Spinal cord (tissue), 10 donors: Measurements from ENCODE around the gene POMT1. TPM values are rescaled to one million over a fixed set of nuclear protein-coding genes. Genes with fewer than 3 reads are reported as not detected.
"Not testable (repeated sequence)": the region's sequence is repeated elsewhere in the genome, so short reads cannot be mapped to it uniquely, and the experiment has no call there.

Source experiments
- DNase-seq, 6 donors: peaks; one replicate each; pipeline versions ENCODE4 v3.0.0 to v3.0.0-alpha.2; 2013 to 2015; ENCODE audit warnings: low spot score in 6 of 6, low read depth in 4 of 6
- H3K27ac ChIP-seq: one replicate; pipeline ENCODE4 v1.5.1; 2013; ENCODE audit warnings: low read depth, low read length, control low read depth
- H3K27me3 ChIP-seq: one replicate; pipeline ENCODE4 v1.6.1; 2013; ENCODE audit warnings: low read length; ENCODE audit not compliant: control insufficient read depth, insufficient read depth
- H3K36me3 ChIP-seq: one replicate; pipeline ENCODE4 v1.6.1; 2013; ENCODE audit warnings: low read length; ENCODE audit not compliant: control insufficient read depth, insufficient read depth
- H3K4me1 ChIP-seq: one replicate; pipeline ENCODE4 v1.6.1; 2013; ENCODE audit warnings: low read length; ENCODE audit not compliant: control insufficient read depth, insufficient read depth
- H3K4me3 ChIP-seq: one replicate; pipeline ENCODE4 v1.5.1; 2013; ENCODE audit warnings: low read depth, low read length, control low read depth
- H3K9me3 ChIP-seq: one replicate; pipeline ENCODE4 v1.6.1; 2013; ENCODE audit warnings: low read length; ENCODE audit not compliant: control insufficient read depth, insufficient read depth
- WGBS: methylation state at CpG from one replicate; pipeline ENCODE4 v1.1.5; 2013; ENCODE audit warnings: missing lambda C conversion rate; ENCODE audit not compliant: insufficient coverage; 5-methylcytosine and 5-hydroxymethylcytosine counted together
- polyA plus RNA-seq, 2 donors: library from polyadenylated mRNA; unstranded; fragments of 120-200 nt; gene quantifications; one replicate each; pipeline ENCODE4 v1.2.1, GENCODE V29; 2013; ENCODE audit not compliant: insufficient read length in 2 of 2
- total RNA-seq, 2 donors: library from RNA; depleted of rRNA in 1 of 2; stranded (reverse); fragments of 120-200 nt in 1 of 2; fragments of >200 nt in 1 of 2; gene quantifications; one replicate each; pipeline versions ENCODE4 v1.2.3 to v1.2.4, GENCODE V29; 2013 to 2014
- donor health status: healthy.

POMT1 gene
- total and polyA plus RNA-seq, 4 donors = 39.2 to 92.7 (median 73.0) TPM

GRCh38 chr9:131511416-131511815 is 8.7 kb downstream of the POMT1 start:
- H3K4me1 ChIP-seq = no peaks in the 10 kb centered on the region
- 98% methylated on average over 6 of the region's 7 CpGs for WGBS
- no peak overlapping the region for H3K4me3 ChIP-seq
- H3K36me3 ChIP-seq = peaks cover 91% of the 10 kb centered on the region
- no peaks in the 10 kb centered on the region for H3K9me3 ChIP-seq
- no peaks in the 10 kb centered on the region for H3K27me3 ChIP-seq
- no peak overlapping the region for H3K27ac ChIP-seq
- no peak for DNase-seq

GRCh38 chr9:131511880-131512279 is 9.2 kb downstream of the POMT1 start:
- no peaks in the 10 kb centered on the region for H3K27me3 ChIP-seq
- peaks cover 92% of the 10 kb centered on the region for H3K36me3 ChIP-seq
- H3K27ac ChIP-seq = no peak overlapping the region
- no peaks in the 10 kb centered on the region for H3K4me1 ChIP-seq
- no peak overlapping the region for H3K4me3 ChIP-seq
- no peak for DNase-seq
- H3K9me3 ChIP-seq = no peaks in the 10 kb centered on the region
- WGBS = 98% methylated on average over 6 of the region's 6 CpGs

GRCh38 chr9:131513177-131513576 is 10.5 kb downstream of the POMT1 start:
- Histone ChIP-seq H3K36me3 (peaks cover 92% of the 10 kb centered on the region), H3K27me3 (no peaks in the 10 kb centered on the region), H3K27ac (no peak overlapping the region), H3K4me1 (peaks cover 9% of the 10 kb centered on the region), H3K4me3 (no peak overlapping the region), H3K9me3 (no peaks in the 10 kb centered on the region)
- 91% methylated on average over 13 of the region's 15 CpGs for WGBS
- no peak for DNase-seq

- peaks cover 99% of the 10 kb centered on the region for H3K36me3 ChIP-seq
- not testable (repeated sequence) for H3K4me3 ChIP-seq, H3K27ac ChIP-seq, DNase-seq, H3K27me3 ChIP-seq, H3K9me3 ChIP-seq, H3K4me1 ChIP-seq
- 80% methylated on average over 8 of the region's 12 CpGs for WGBS
These were observed 12.9 kb downstream of the POMT1 start for GRCh38 chr9:131515559-131516031.

GRCh38 chr9:131516100-131516499 is 13.4 kb downstream of the POMT1 start:
- no peak overlapping the region for H3K27ac ChIP-seq
- 93% methylated on average over 10 of the region's 15 CpGs for WGBS
- no peak for DNase-seq
- no peaks in the 10 kb centered on the region for H3K9me3 ChIP-seq
- H3K36me3 ChIP-seq = peaks cover 99% of the 10 kb centered on the region
- H3K4me1 ChIP-seq = peaks cover 10% of the 10 kb centered on the region
- no peaks in the 10 kb centered on the region for H3K27me3 ChIP-seq
- H3K4me3 ChIP-seq = no peak overlapping the region

- Histone ChIP-seq H3K4me1 (peaks cover 10% of the 10 kb centered on the region), H3K36me3 (peaks cover 99% of the 10 kb centered on the region), H3K27me3 (no peaks in the 10 kb centered on the region), H3K27ac (no peak overlapping the region), H3K9me3 (no peaks in the 10 kb centered on the region), H3K4me3 (no peak overlapping the region)
- DNase-seq = no peak
- 91% methylated on average over 7 of the region's 9 CpGs for WGBS
These were observed 14.2 kb downstream of the POMT1 start for GRCh38 chr9:131516930-131517329.

GRCh38 chr9:131517761-131518190 is 15.1 kb downstream of the POMT1 start:
- Histone ChIP-seq H3K4me3 (no peak overlapping the region), H3K9me3 (no peaks in the 10 kb centered on the region), H3K27ac (no peak overlapping the region), H3K36me3 (peaks cover 99% of the 10 kb centered on the region), H3K27me3 (no peaks in the 10 kb centered on the region), H3K4me1 (peaks cover 10% of the 10 kb centered on the region)
- peak in 1 of 6 donors; percentile 36 for DNase-seq
- WGBS = 95% methylated on average over 11 of the region's 11 CpGs

GRCh38 chr9:131518553-131518952 is 15.8 kb downstream of the POMT1 start:
- Histone ChIP-seq H3K4me3 (no peak overlapping the region), H3K27ac (no peak overlapping the region), H3K27me3 (no peaks in the 10 kb centered on the region), H3K36me3 (peaks cover 99% of the 10 kb centered on the region), H3K4me1 (peaks cover 10% of the 10 kb centered on the region), H3K9me3 (no peaks in the 10 kb centered on the region)
- 97% methylated on average over 15 of the region's 20 CpGs for WGBS
- DNase-seq = no peak

GRCh38 chr9:131520503-131520902 is 17.8 kb downstream of the POMT1 start:
- Histone ChIP-seq H3K4me1 (peaks cover 20% of the 10 kb centered on the region), H3K27ac (no peak overlapping the region), H3K27me3 (no peaks in the 10 kb centered on the region), H3K9me3 (no peaks in the 10 kb centered on the region), H3K4me3 (no peak overlapping the region), H3K36me3 (peaks cover 99% of the 10 kb centered on the region)
- no peak for DNase-seq
- 76% methylated on average over 15 of the region's 16 CpGs for WGBS

GRCh38 chr9:131521203-131521602 is 18.5 kb downstream of the POMT1 start:
- H3K27ac ChIP-seq = no peak overlapping the region
- H3K36me3 ChIP-seq = peaks cover 99% of the 10 kb centered on the region
- no peaks in the 10 kb centered on the region for H3K9me3 ChIP-seq
- no peaks in the 10 kb centered on the region for H3K27me3 ChIP-seq
- H3K4me3 ChIP-seq = no peak overlapping the region
- peaks cover 27% of the 10 kb centered on the region for H3K4me1 ChIP-seq
- no peak for DNase-seq
- 83% methylated on average over 3 of the region's 10 CpGs for WGBS
